HepG2 (cell line): Measurements from ENCODE around the gene ZFPM1. TPM values are rescaled to one million over a fixed set of nuclear protein-coding genes. Genes with fewer than 3 reads are reported as not detected.

ENCODE experiments used
- ATAC-seq: fragments of 200-7000 bp; cut with Tn5 transposase; 3 replicates; pipeline ENCODE4 v1.9.1; 2020; ENCODE audit warnings: mild to moderate bottlenecking, moderate library complexity
- BruUV-seq: library from RNA; stranded (reverse); fragments of 400-500 nt; replicated peaks from 2 replicates; lab custom pipeline; 2021; lab: Mats Ljungman, UMichigan
- CTCF ChIA-PET: fragments of 300-600 bp; formaldehyde crosslinking; extraction: SDS; loops from one replicate; lab custom pipeline; 2021; ENCODE audit warnings: low total read pairs, inconsistent platforms, low intra/inter-chr PET ratio; lab: Yijun Ruan, JAX
- POLR2A ChIA-PET: fragments of 350-600 bp; sonication (Branson Sonifier 250); formaldehyde crosslinking; loops from one replicate; lab custom pipeline; 2020; ENCODE audit warnings: antibody characterized with exemption, inconsistent platforms; lab: Yijun Ruan, JAX
- DNase-seq: peaks from one replicate; pipeline ENCODE4 v3.0.0-alpha.2; 2015; ENCODE audit warnings: low spot score
- FAIRE-seq: peaks from 3 replicates; lab custom pipeline; 2011; peaks lifted over from hg19 to GRCh38; lab: Jason Lieb, UNC
- H2AFZ ChIP-seq: one replicate; pipeline ENCODE4 v1.6.1; 2011; ENCODE audit warnings: low read length, inconsistent platforms
- H3K27ac ChIP-seq: fragments of 300-600 bp; 3 replicates; pipeline ENCODE4 v1.8.0; 2011; ENCODE audit warnings: mixed run types, mild to moderate bottlenecking, mixed read lengths, low read length, inconsistent platforms; ENCODE audit not compliant: insufficient read depth; ENCODE audit errors: extremely low read length
- H3K27me3 ChIP-seq, 2 experiments: fragments of 200-600 bp in 1 of 2; 2 replicates in 1 of 2; 3 replicates in 1 of 2; pipeline versions ENCODE4 v1.6.0 to v1.8.0; 2011; ENCODE audit warnings: low read length in 2 of 2, mild to moderate bottlenecking in 2 of 2, moderate library complexity in 2 of 2, inconsistent platforms in 1 of 2; ENCODE audit not compliant: insufficient read depth in 2 of 2, control insufficient read depth in 1 of 2
- H3K36me3 ChIP-seq, 2 experiments: fragments of 200-600 bp in 1 of 2; replicated peaks in 1 of 2; 2 replicates in 1 of 2; 3 replicates in 1 of 2; pipeline versions ENCODE4 v1.5.1 to v1.8.0; 2011; ENCODE audit warnings: low read length in 2 of 2, inconsistent platforms in 1 of 2; ENCODE audit not compliant: insufficient read depth in 2 of 2, control insufficient read depth in 1 of 2
- H3K4me1 ChIP-seq: 2 replicates; pipeline ENCODE4 v1.5.1; 2012; ENCODE audit warnings: low read length, inconsistent platforms; ENCODE audit not compliant: insufficient read depth
- H3K4me2 ChIP-seq: 2 replicates; pipeline ENCODE4 v1.6.0; 2011; ENCODE audit warnings: low read depth, low read length, inconsistent platforms
- H3K4me3 ChIP-seq, 3 experiments: fragments of 200-600 bp in 1 of 3; sonication (generic), shearing (Covaris generic) in 1 of 3; replicated peaks in 1 of 3; 2 replicates each; pipeline ENCODE4 v1.5.1; 2011 to 2016; ENCODE audit warnings: low read length in 3 of 3, inconsistent platforms in 2 of 3, low read depth in 2 of 3, mild to moderate bottlenecking in 2 of 3, control low read depth in 1 of 3, mixed read lengths in 1 of 3; ENCODE audit not compliant: insufficient read depth in 1 of 3
- H3K79me2 ChIP-seq: one replicate; pipeline ENCODE4 v1.6.1; 2011; ENCODE audit warnings: low read length, inconsistent platforms; ENCODE audit not compliant: insufficient read depth
- H3K9ac ChIP-seq: 2 replicates; pipeline ENCODE4 v1.6.0; 2011; ENCODE audit warnings: mild to moderate bottlenecking, low read depth, low read length, inconsistent platforms; ENCODE audit not compliant: insufficient read depth
- H3K9me3 ChIP-seq: 2 replicates; pipeline ENCODE4 v1.5.1; 2012; ENCODE audit warnings: mild to moderate bottlenecking, low read length
- H4K20me1 ChIP-seq: 2 replicates; pipeline ENCODE4 v1.6.0; 2011; ENCODE audit warnings: inconsistent platforms, mild to moderate bottlenecking, low read length, moderate library complexity; ENCODE audit not compliant: insufficient read depth
- AKAP8 ChIP-seq: sonication (generic); formaldehyde crosslinking; IDR thresholded peaks from 2 replicates; pipeline ENCODE4 v1.5.1; 2020; ENCODE audit warnings: mild to moderate bottlenecking, missing genetic modification reagents
- DPF2 ChIP-seq: sonication (generic); formaldehyde crosslinking; IDR thresholded peaks from 2 replicates; pipeline ENCODE4 v1.4.0; 2020; ENCODE audit warnings: mild to moderate bottlenecking, low read depth, missing genetic modification reagents, borderline replicate concordance
- NFYB ChIP-seq: sonication (generic); formaldehyde crosslinking; IDR thresholded peaks from 2 replicates; pipeline ENCODE4 v1.4.0; 2020; ENCODE audit warnings: missing genetic modification reagents
- NONO ChIP-seq, 2 experiments: fragments of 450-650 bp in 1 of 2; sonication (generic) in 1 of 2; formaldehyde crosslinking in 1 of 2; IDR thresholded peaks in 1 of 2; conservative IDR thresholded peaks in 1 of 2; 2 replicates each; pipeline versions ENCODE4 v1.6.1 to v1.8.0; 2017 to 2022; ENCODE audit warnings: mild to moderate bottlenecking in 1 of 2, missing genetic modification reagents in 1 of 2, moderate library complexity in 1 of 2
- RBFOX2 ChIP-seq: fragments of 200-400 bp; formaldehyde crosslinking; IDR thresholded peaks from 2 replicates; pipeline ENCODE4 v1.6.1; 2017; ENCODE audit warnings: low read depth, mild to moderate bottlenecking, low read length
- REL ChIP-seq: sonication (generic); formaldehyde crosslinking; conservative IDR thresholded peaks from 2 replicates; pipeline ENCODE4 v1.8.0; 2022; ENCODE audit warnings: mild to moderate bottlenecking, missing genetic modification reagents, moderate library complexity
- RFX3 ChIP-seq: IDR thresholded peaks from 2 replicates; pipeline ENCODE4 v1.6.1; 2016; ENCODE audit warnings: missing biosample characterization, missing genetic modification reagents
- SRSF1 ChIP-seq: fragments of 200-400 bp; formaldehyde crosslinking; optimal IDR thresholded peaks from 2 replicates; pipeline ENCODE3; 2017; ENCODE audit warnings: mild to moderate bottlenecking, low read depth, low read length, moderate library complexity
- ZBTB33 ChIP-seq: sonication (generic); formaldehyde crosslinking; IDR thresholded peaks from 2 replicates; pipeline ENCODE4 v1.4.0; 2020; ENCODE audit warnings: missing genetic modification reagents
- ZNF230 ChIP-seq: sonication (generic); formaldehyde crosslinking; IDR thresholded peaks from 2 replicates; pipeline ENCODE4 v1.4.0; 2020; ENCODE audit warnings: mild to moderate bottlenecking, missing genetic modification reagents
- ZNF501 ChIP-seq: sonication (generic); formaldehyde crosslinking; IDR thresholded peaks from 2 replicates; pipeline ENCODE4 v1.5.1; 2020; ENCODE audit warnings: mild to moderate bottlenecking, moderate library complexity, missing genetic modification reagents
- WGBS: methylation state at CpG from one replicate; pipeline ENCODE4 v1.1.6; 2017; ENCODE audit warnings: low lambda C conversion rate; 5-methylcytosine and 5-hydroxymethylcytosine counted together
- in situ Hi-C: cut with HindIII; loops from 2 replicates; pipeline ENCODE4 v1.10.0; 2017; ENCODE audit warnings: low pct_unique_long_range_greater_than_20kb; ENCODE audit not compliant: extremely low pct_ligation_motif_present
- intact Hi-C: fragments of 100-400 bp; cut with micrococcal nuclease; formaldehyde crosslinking; loops from one replicate; pipeline ENCODE4 v1.10.0; 2022; ENCODE audit not compliant: unreplicated experiment
- polyA plus RNA-seq, 8 experiments: library from polyadenylated mRNA; depleted of rRNA in 3 of 8; stranded (reverse) in 7 of 8; unstranded in 1 of 8; fragments of >200 nt; fragmentation: Illumina TruSeq in 4 of 8; extraction: Trizol in 4 of 8; gene quantifications; 2 replicates each; pipeline versions ENCODE4 v1.2.1 to v1.2.3, GENCODE V29; 2011 to 2016; ENCODE audit warnings: low read depth in 4 of 8, missing spikeins in 1 of 8, mixed read lengths in 1 of 8; ENCODE audit not compliant: insufficient read depth in 1 of 8
- total RNA-seq, 5 experiments: library from RNA; depleted of rRNA; stranded (reverse); fragments of >200 nt; fragmentation: Illumina TruSeq; extraction: Trizol; gene quantifications; 2 replicates each; pipeline ENCODE4 v1.2.3, GENCODE V29; 2016; ENCODE audit warnings: low read depth in 1 of 5
- TF ChIP-seq, protein P1 (sequence below): sonication (generic); formaldehyde crosslinking; IDR thresholded peaks from 2 replicates; pipeline ENCODE4 v1.4.0; 2020; ENCODE audit warnings: missing genetic modification reagents, mild to moderate bottlenecking, borderline replicate concordance

ZFPM1 gene
- total and polyA plus RNA-seq, 2 of the 13 experiments (the other 11 are each of a cell fraction or from before 2014, with no cell fraction given) = 1.3 to 3.8 TPM

- H3K4me2 ChIP-seq = no peak overlapping the region
- CTCF ChIA-PET = no interaction called here
- intact Hi-C loops (no loop called here), in situ Hi-C loops (loop anchor here (10.0 kb wide), 1 partner anchor 48 kb away; the partner anchor contains the start of gene ZFPM1)
- no peak overlapping the region for H2AFZ ChIP-seq
- POLR2A ChIA-PET = no interaction called here
- no peak overlapping the region for H3K9ac ChIP-seq
- ATAC-seq (no peak), DNase-seq (no peak), FAIRE-seq (no peak)
- no peaks in the 10 kb centered on the region for H3K27me3 ChIP-seq
- H3K36me3 ChIP-seq = peaks cover 4% of the 10 kb centered on the region in 2 experiments; a peak in 1 of 5 replicates
- no TSS peak for BruUV-seq
- H3K79me2 ChIP-seq = no peaks in the 10 kb centered on the region
- 97% methylated on average over 9 of the region's 15 CpGs for WGBS
- TF ChIP-seq NFYB (CRISPR knock-in tag) (no peak), ZNF501 (CRISPR knock-in tag) (0 out of 2 replicates have a peak, but pooled peaks have one; percentile 4), SRSF1 (peak; percentile 46)
- peak overlapping the region; percentile 27 for H3K27ac ChIP-seq
- H3K4me3 ChIP-seq = no peak overlapping the region
- 0 out of 2 replicates have a peak, but pooled peaks cover 3% of the 10 kb centered on the region for H4K20me1 ChIP-seq
- H3K4me1 ChIP-seq = peaks cover 62% of the 10 kb centered on the region
- H3K9me3 ChIP-seq = no peaks in the 10 kb centered on the region
Measured at GRCh38 chr16:88502371-88502770, 49.3 kb downstream of the ZFPM1 start.

- CTCF ChIA-PET = no interaction called here
- intact Hi-C loops = no loop called here
- in situ Hi-C loops = loop anchor here (10.0 kb wide), 1 partner anchor 48 kb away; the partner anchor contains the start of gene ZFPM1
- POLR2A ChIA-PET = interaction anchor here (8.4 kb wide), 1 partner anchor 11 kb away, joined by 370 read pairs; no protein-coding TSS in a partner anchor
- Histone ChIP-seq H2AFZ (no peak overlapping the region), H3K4me1 (peaks cover 62% of the 10 kb centered on the region), H3K79me2 (no peaks in the 10 kb centered on the region), H4K20me1 (no peaks in the 10 kb centered on the region), H3K4me3 (no peak overlapping the region), H3K27me3 (no peaks in the 10 kb centered on the region), H3K27ac (peak overlapping the region; percentile 27), H3K9ac (no peak overlapping the region), H3K9me3 (no peaks in the 10 kb centered on the region), H3K36me3 (peaks cover 3 to 5% of the 10 kb centered on the region in 2 experiments; a peak in 1 of 5 replicates), H3K4me2 (no peak overlapping the region)
- no peak for ATAC-seq
- no peak for DNase-seq
- BruUV-seq = no TSS peak
- FAIRE-seq = no peak
- 93% methylated on average over 22 of the region's 23 CpGs for WGBS
- TF ChIP-seq, protein P1, sequence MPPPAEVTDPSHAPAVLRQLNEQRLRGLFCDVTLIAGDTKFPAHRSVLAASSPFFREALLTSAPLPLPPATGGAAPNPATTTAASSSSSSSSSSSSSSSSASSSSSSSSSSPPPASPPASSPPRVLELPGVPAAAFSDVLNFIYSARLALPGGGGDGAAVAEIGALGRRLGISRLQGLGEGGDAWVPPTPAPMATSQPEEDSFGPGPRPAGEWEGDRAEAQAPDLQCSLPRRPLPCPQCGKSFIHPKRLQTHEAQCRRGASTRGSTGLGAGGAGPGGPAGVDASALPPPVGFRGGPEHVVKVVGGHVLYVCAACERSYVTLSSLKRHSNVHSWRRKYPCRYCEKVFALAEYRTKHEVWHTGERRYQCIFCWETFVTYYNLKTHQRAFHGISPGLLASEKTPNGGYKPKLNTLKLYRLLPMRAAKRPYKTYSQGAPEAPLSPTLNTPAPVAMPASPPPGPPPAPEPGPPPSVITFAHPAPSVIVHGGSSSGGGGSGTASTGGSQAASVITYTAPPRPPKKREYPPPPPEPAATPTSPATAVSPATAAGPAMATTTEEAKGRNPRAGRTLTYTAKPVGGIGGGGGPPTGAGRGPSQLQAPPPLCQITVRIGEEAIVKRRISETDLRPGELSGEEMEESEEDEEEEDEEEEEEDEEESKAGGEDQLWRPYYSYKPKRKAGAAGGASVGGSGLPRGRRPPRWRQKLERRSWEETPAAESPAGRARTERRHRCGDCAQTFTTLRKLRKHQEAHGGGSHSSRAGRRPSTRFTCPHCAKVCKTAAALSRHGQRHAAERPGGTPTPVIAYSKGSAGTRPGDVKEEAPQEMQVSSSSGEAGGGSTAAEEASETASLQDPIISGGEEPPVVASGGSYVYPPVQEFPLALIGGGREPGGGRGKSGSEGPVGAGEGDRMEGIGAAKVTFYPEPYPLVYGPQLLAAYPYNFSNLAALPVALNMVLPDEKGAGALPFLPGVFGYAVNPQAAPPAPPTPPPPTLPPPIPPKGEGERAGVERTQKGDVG (CRISPR knock-in tag) = peak; percentile 54; the same call in 1 of the 2 replicates
- TF ChIP-seq DPF2 = no peak
- no peak for TF ChIP-seq NONO (IDR thresholded peaks at IDR 0.05)
- no peak for TF ChIP-seq NONO (CRISPR knock-in tag; conservative IDR thresholded peaks at IDR 0.05)
- TF ChIP-seq ZNF230 (CRISPR knock-in tag) = no peak
- TF ChIP-seq ZNF501 (CRISPR knock-in tag) = 0 out of 2 replicates have a peak, but pooled peaks have one; percentile 4
- no peak; the same call in 1 of the 2 replicates for TF ChIP-seq AKAP8 (CRISPR knock-in tag)
- no peak for TF ChIP-seq RFX3 (CRISPR knock-in tag)
- no peak for TF ChIP-seq REL
- peak; percentile 62; the same call in 1 of the 2 replicates for TF ChIP-seq ZBTB33 (CRISPR knock-in tag)
- 0 out of 2 replicates have a peak, but pooled peaks have one; percentile 1 for TF ChIP-seq RBFOX2
Measured at GRCh38 chr16:88502776-88503280, 49.7 kb downstream of the ZFPM1 start.
